GM19372 (cell line): ENCODE measurements around the gene RGS18.
"Not testable (repeated sequence)": the region's sequence is repeated elsewhere in the genome, so short reads cannot be mapped to it uniquely, and the experiment has no call there.

Source experiments
- ATAC-seq: cut with Tn5 transposase; IDR thresholded peaks from one replicate; pipeline ENCODE4 v1.9.1; 2021; ENCODE audit warnings: mild to moderate bottlenecking, low read depth, moderate library complexity; ENCODE audit not compliant: unreplicated experiment

RGS18 gene

GRCh38 chr1:192158181-192158580, at the start of gene RGS18:
Gene RGS18, plus strand, starts transcription at chr1:192158462. Its CDS starts 176 bp downstream, at chr1:192158638.
- ATAC-seq = no peak

GRCh38 chr1:192109576-192109975, 48.7 kb upstream of the RGS18 start:
- no peak for ATAC-seq

GRCh38 chr1:192115000-192115399, 43.3 kb upstream of the RGS18 start:
- ATAC-seq = no peak

DNA sequence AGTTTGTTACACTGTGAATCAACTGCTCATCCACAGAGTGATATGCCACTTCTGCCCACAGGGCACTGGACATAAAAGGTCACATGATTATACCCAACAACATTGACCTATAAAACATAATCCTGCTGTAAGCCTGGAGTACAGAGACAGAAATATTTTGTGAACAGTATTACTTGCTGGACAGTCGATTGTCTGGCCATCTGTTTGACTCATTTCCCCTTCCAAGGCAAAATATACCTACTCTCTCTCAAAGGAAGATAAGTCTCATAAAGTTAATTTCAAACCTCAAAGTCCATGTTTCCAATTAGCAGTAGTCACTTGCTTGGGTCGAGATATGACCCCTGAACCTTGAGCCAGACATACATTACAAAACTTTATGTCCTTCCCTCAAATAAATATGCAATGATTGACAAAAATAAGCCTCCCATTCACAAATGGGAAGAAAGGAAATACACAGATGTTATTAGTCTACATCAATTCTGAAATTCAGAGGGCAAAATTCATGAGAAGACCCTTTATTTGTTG, 39.3 kb upstream of the RGS18 start:
- ATAC-seq = no peak

DNA sequence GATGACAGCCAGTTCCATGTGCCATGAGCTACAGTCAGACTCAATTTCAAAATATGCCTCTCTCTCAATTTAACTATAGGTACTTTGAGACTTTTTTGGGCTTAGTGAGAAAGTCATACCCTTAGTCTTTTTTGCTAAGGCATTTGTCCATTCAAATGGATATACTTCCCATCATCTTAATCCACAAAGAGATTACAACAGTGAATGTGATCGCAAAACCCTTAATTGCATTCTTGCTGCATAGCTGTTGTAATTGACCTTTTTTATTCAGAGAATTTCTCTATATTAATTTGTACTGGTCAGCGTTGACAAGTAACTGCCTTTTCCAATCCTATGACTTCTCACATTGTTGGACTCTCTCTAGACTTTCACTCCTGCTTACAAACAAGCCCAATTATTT, 38.6 kb upstream of the RGS18 start:
- ATAC-seq = no peak

DNA sequence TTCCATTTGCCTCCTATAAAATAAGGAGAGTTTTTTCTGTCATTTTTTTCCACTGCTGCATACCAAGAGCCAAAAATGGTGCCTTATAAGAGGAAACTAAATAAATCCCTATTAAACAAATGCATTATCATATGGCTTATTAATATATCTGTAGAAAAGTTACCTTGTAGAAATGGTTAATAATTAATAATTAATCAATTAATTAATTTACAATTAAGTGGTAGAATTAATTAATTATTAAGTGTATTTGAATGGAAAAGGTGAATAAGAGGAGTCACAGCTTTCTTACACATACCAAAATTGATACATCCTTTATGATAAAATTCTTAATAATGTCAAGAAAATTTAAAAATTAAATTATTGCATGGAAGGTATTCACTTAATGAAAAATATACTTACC, 35.6 kb upstream of the RGS18 start:
- ATAC-seq = no peak

- ATAC-seq = no peak
Observed at GRCh38 chr1:192123212-192123611, 35.0 kb upstream of the RGS18 start.

- no peak for ATAC-seq
Observed at GRCh38 chr1:192126030-192126619, 32.1 kb upstream of the RGS18 start.

DNA sequence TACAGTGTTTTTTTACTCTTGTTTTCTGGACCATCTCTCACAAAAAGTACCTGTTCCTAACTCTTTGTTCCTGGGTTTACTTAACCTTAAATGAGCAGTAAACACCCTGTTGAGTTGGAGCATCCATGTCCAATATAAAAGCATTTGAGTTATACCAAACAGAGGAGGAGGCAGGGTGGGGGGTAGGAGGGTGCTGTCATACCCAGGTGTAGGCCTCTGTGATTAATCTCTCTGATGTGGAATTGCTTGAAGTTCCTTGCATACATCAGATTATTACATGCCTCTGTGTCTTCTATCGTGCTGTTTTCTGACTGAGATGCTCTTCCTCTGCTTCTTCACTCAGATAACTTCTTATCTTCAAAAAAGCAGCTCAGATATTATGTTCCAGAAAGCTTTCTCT, 28.1 kb upstream of the RGS18 start:
- no peak for ATAC-seq

DNA sequence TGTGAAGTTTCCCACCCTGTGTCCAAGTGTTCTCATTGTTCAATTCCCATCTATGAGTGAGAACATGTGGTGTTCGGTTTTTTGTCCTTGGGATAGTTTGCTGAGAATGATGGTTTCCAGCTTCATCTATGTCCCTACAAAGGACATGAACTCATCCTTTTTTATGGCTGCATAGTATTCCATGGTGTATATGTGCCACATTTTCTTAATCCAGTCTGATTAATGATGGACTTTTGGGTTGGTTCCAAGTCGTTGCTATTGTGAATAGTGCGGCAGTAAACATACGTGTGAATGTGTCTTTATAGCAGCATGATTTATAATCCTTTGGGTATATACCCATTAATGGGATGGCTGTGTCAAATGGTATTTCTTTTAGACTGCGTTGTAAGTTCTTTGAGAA, 27.4 kb upstream of the RGS18 start:
- not testable (repeated sequence) for ATAC-seq

- no peak for ATAC-seq
Observed at GRCh38 chr1:192131914-192132313, 26.3 kb upstream of the RGS18 start.

- no peak for ATAC-seq
Observed at GRCh38 chr1:192133350-192133926, 24.8 kb upstream of the RGS18 start.

DNA sequence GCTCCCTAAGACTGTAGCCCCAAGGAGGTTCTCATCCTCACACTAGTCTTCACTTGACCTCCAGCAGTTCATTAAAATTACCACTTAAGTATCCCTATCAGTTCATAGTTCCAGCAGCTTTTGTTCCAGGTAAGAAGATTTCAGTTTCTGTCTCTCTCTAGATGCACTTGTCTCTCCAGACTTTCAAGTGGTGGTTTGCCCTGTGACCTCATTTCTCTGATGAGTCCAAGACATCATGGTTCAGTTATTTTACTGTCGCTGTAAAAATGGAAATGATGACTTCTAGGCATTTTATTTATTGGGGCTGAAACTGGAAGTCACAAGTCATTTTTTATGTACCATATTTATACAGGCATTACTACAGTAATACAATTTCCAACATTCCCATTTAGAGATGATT, 17.9 kb upstream of the RGS18 start:
- ATAC-seq = no peak

GRCh38 chr1:192147221-192147620, 11.0 kb upstream of the RGS18 start:
- ATAC-seq = no peak

DNA sequence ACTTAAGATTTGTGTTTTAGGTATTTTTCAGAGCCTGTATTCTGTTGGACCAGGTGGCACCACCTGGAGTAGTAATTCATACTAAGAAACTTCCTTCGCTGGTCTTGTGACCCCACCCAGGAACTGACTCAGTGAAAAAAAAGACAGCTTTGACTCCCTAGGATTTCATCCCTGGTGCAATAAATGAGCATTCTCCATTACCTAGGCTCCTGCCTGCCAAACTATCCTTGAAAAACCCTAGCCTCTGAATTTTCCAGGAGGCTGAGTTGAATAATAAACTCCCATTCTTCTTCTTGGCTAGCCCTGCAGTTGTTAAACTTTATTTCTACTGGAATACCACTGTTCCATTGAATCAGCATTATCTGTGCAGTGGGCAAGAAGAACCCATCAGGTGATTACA, 10.6 kb upstream of the RGS18 start:
- no peak for ATAC-seq

- ATAC-seq = no peak
Observed at GRCh38 chr1:192151176-192151575, 7.1 kb upstream of the RGS18 start.

- ATAC-seq = no peak
Observed at GRCh38 chr1:192153276-192153675, 5.0 kb upstream of the RGS18 start.

GRCh38 chr1:192157067-192157466, 1.2 kb upstream of the RGS18 start:
- no peak for ATAC-seq

DNA sequence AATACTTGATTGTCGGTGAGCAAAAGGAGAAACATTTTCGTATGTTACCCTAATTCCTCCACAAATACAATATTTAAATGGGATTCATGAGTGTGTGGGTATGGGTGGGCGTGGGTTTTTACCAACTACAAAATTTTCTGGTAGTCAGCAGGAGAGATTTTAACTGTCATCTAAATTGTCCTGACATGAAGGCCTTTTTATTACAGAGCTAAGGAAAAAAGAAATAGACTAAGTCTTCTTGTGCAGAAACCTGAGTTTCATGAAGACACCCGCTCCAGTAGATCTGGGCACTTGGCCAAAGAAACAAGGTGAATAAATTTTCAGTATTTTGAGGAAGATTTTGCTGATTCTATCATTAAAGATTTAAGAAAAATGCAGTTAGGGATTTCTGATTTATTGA, 752 bp downstream of the RGS18 start:
- ATAC-seq = no peak

DNA sequence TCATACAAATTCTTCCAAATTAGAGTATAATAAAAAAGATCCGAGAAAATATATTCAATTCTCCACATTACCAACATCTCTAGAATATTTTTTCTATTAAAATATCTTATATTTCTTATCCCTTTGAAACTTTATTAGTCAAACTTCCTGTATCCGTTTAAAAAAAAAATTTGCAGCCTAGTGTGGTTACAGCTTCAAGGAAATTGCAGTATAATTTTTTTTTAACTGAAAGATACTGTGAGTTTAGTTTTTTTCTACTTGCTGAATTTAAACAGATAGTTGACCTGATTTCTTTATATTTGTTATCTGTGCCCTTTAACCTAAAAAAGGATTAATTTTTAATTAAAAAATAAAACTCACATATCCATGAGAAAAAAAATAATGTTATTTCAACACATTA, 1.5 kb downstream of the RGS18 start:
- ATAC-seq = no peak

GRCh38 chr1:192160196-192160595, 1.9 kb downstream of the RGS18 start:
- no peak for ATAC-seq

GRCh38 chr1:192161976-192162375, 3.7 kb downstream of the RGS18 start:
- no peak for ATAC-seq
